ENCODE data around the gene LMNTD1.

The LMNTD1 gene

DNA sequence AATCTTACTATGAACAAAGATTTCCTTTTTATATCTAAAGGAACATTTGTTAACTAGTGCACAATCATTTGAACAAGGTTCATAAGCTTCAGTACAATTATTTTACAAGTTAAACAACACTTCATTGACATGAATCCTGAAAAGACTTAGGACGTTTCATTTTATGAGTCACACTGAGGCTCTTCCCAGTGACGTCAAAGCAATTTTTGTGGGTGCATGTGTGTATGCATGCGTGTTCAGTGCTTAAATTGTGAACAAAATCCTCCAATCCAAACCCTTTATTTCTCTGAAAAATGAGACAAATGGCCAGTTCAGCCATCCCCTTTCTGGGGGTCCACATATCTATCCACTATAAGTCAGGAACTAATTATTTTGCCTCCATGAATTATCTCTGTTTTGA, 2.9 kb downstream of the LMNTD1 start:
- DNase-seq (ENCODE audit: low spot score), result no peak

- DNase-seq (ENCODE audit: low spot score), result no peak
Observed at GRCh38 chr12:25549120-25549519, 4.0 kb downstream of the LMNTD1 start.

GRCh38 chr12:25546318-25546717, 6.8 kb downstream of the LMNTD1 start:
- DNase-seq (ENCODE audit: low spot score), result no peak

DNA sequence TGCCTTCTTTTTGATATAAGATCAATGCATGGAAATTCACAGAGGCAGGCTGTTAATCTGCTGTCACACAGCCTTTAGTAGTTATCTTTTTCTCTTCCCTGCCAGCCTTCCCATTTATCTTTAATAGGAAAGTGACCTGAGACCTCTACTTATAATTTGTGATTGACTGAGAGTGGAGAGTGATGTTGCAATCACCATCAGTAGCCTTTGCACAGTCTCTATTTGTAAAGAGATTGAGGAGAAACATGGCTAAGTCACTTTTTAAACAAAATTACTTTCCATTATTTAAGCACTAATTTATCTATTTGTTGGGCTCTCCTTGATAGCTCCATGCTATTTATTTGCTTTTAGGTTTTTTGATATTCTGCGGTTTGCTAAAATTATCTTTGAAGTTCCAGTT, 19.9 kb downstream of the LMNTD1 start:
- no peak for DNase-seq (ENCODE audit: low spot score)

- DNase-seq (ENCODE audit: low spot score), result no peak
Observed at GRCh38 chr12:25531502-25532052, 21.5 kb downstream of the LMNTD1 start.

DNA sequence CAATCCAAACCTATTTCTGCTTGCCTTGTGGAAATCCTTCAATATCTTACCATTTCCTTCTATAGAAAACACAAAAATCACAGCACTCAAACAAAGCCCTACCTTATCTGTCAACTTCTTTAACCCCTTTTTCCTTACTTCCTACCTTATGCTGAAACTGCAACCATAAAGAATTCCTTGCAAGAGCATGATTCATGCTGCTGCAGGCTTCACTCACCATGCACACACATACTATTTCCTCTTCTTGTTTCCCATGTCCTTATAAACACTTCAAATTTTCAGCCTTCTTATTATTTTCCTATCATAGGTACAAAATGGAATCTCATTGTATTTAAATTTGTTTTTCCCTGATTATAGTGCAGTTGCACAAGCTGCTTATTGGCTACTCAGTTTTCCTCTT, 23.3 kb downstream of the LMNTD1 start:
- DNase-seq (ENCODE audit: low spot score), result no peak

DNA sequence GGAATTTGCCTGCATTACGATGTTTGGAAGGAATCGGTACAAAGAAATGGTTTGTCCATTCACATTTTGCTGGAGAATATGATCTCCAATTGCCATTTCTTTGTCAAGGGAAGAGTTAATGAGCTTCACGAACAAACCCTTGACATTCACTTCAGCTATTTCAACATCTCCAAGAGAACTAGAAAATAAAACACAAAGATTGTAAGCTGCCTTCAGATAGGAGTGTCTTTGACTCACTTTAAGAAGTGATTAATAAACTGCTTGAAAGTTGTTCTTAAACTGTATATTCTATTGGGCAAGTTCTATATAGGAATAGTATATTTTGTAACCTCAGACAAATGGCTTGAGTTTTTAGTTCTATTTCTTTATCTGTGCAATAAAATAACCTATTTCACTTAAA, 26.3 kb downstream of the LMNTD1 start:
- no peak for DNase-seq (ENCODE audit: low spot score)

GRCh38 chr12:25524366-25524765, 28.7 kb downstream of the LMNTD1 start:
- no peak for DNase-seq (ENCODE audit: low spot score)

DNA sequence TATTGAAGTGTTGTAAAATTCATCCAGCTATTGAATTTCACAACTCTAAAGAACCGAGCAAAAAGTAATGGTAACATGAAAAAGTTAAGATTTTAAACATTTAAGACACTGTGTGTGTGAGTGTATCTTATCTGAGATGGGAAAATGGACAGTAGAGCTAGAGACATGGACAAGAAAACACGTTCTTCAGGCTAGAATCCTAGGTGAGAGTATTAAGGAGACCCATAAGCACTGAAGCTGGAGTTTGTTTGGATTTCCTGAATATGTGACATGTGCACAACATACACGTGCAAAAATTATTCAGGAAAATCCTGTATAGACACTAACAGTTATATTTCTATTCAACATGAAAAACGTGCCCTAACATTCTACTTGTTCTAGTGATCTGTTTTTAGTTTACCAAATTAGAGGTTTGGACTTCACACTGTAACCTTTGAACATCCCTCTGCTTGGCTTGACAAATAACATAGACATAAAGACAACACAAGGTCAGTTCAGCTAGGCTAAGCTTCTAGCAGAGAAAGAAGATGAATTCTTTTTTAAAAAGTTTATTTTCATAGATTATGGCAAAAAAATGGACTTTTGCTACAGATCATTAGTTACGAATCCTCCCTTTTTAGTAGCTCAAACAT, 31.3 kb downstream of the LMNTD1 start:
- no peak for DNase-seq (ENCODE audit: low spot score)

DNA sequence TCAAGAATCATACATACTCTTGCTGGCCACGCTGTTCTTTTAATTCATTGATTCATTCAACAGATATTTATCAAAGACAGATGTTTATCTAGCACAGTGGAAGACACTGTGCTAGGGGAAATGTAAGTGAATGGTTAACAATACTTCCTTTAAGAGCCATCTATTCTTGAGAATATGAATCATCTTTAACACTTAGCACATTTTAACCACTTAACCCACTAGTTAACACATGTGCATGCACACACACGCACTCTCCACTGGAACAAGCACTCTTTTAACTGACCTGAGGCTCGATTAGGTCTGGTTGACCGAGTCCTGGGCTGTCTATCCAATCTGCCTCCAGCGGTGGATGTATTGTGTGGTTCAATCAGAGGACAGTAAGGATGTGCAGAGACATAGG, 34.6 kb downstream of the LMNTD1 start:
- DNase-seq (ENCODE audit: low spot score), result no peak

- DNase-seq (ENCODE audit: low spot score), result no peak
Observed at GRCh38 chr12:25504744-25505143, 48.3 kb downstream of the LMNTD1 start.

DNA sequence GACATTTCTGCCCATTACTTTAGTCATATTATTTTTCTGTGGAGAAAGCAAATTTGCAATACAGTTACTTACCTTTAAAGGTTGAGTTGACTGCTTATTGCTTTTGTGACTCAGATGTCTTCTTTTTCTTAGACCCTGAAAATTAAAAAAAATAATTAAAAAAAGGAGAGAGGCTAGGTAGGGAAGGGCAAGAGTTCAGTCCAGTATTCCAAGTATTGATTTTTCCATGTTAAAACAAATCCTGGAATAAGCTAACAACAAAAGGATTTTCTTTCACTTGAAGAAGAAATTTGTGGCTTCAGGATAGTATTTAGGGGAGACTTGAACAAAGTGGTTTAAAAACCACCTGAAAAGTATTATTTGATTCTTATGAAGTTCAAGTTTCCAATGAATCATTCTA, 49.4 kb downstream of the LMNTD1 start:
- DNase-seq (ENCODE audit: low spot score), result no peak

DNA sequence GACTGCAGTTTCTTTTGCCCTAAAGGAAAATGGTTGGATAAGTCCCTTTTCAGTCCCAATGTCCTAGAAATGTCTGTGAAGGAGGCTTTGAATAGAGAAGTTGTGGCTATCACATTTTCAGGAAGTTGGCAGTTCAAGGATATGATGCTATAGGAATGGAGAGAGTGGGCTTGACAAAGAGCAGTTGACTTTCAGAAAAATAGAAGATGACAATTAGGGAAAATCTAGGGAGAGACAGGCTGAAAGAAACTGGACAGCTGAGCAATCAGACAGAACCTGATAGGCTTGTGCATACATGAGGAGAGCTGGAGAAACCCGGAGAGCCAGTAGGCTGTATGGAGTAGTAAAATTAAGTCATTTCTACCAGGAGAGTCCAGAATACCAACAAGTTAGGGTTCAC, 50.5 kb downstream of the LMNTD1 start:
- DNase-seq (ENCODE audit: low spot score), result no peak

DNA sequence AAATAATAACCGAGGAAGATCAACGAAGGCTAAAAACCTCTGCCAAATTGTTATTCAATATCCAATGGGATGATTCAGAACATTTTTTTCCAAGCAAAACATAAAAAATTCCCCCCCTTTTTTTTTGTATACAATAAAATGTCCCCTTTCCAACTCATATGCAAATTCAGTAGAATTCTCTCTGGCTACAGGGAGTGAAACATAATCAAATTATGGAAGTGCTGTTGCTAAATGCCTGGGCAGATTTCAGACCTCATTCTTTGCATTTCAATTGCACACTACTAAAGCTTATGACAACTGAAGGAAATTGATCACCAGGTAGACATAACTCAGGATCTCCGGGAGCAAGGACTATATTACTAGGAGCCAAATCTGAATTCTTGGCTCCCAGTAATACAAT, 51.0 kb downstream of the LMNTD1 start:
- DNase-seq (ENCODE audit: low spot score), result no peak

DNA sequence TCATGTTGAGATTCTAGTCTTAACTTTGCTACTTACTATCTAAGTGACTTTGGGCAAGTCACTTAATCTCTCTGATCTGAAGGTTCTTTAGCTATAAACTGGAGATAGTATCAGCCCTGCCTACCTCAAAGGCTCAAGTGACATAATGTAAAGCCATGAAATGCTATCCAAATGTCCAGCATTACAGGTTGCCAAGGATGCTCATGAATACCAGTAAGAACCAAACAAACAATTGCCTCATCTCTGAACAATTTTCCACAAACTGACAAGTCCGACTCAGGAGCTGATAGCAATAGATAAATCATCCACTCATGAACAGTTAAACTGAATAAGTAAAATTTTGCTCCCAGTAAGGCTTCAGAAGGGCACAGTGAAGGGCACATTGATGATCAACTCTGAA, 51.5 kb downstream of the LMNTD1 start:
- no peak for DNase-seq (ENCODE audit: low spot score)

DNA sequence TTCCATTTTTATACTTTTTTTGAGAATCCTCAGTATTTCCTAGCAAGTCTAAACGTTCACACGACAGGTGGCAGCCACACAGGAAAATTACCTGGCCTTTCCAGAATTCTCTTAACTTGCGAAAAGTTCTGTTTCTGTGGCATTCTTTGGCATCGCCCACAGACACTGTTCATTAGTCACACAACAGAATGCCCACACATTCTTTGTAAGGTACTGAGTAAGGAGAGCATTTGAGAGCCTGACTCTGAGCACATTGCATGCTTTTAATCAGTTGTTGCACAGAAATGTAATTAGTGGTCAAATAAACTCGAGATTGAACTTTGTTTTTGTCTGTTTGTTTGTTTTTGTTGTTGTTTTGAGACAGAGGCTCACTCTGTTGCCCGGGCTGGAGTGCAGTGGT, 52.4 kb downstream of the LMNTD1 start:
- DNase-seq (ENCODE audit: low spot score), result no peak

DNA sequence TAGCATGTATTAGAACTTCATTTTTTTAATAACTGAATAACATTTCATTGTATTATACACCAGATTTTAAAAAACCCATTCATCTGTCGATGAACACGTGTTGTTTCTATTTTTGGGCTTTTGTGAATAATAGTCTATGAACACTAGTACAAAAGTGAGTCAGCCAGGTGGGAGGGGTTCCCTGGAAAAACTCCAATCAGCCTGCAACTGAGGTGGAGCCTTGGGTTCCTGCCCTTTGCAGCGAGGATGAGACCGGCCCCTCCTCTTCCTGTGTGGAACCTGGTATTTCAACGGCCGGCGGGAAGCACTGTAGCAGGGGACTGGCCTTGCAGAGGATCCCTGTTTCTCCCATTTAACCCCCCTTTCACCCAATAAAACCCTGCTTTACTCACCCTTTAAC, 56.1 kb downstream of the LMNTD1 start:
- no peak for DNase-seq (ENCODE audit: low spot score)

DNA sequence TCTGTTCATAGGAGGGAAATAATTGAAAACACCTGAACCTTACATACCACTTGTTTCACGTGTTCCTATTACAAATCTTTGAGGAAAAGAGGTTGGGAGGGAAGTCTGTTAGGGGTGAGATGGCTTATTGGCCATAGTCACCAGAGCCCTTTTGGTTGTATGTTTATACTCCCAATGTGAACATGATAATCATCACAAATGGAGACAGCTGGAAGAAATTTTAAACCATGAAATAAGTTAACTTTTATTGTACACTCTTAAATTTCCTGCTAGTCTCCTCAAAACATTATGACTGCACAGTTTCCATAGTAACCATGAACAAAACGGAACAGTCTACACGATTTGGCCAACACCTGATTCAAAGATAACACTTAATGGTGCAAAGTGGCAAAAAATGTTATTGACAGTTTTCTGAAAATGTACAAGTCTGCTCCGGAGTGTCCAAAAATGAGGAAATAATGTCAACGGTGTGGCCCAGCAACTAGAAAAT, 56.9 kb downstream of the LMNTD1 start:
- no peak for DNase-seq (ENCODE audit: low spot score)

- DNase-seq (ENCODE audit: low spot score), result no peak
Observed at GRCh38 chr12:25495331-25496097, 57.6 kb downstream of the LMNTD1 start.

GRCh38 chr12:25494926-25495325, 58.2 kb downstream of the LMNTD1 start:
- no peak for DNase-seq (ENCODE audit: low spot score)

DNA sequence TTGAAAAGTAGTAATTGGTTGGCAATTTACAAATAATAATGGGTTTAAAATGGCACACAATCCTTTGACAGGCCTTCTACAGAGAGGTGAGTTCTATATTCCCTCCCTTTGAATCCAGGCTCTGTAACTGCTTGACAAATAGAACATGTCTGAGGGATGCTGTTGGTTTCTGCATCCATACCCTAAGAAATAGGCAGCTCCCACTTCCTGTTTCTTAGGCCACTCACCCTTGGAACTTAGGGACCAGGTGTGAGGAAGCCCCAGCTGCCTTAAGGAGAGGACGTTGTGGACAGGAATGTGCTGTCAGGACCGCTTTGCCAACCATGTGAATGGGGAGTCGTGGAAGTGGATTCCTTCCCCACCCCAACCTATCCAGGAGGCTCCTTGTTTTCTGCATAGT, 59.4 kb downstream of the LMNTD1 start:
- DNase-seq (ENCODE audit: low spot score), result no peak

DNA sequence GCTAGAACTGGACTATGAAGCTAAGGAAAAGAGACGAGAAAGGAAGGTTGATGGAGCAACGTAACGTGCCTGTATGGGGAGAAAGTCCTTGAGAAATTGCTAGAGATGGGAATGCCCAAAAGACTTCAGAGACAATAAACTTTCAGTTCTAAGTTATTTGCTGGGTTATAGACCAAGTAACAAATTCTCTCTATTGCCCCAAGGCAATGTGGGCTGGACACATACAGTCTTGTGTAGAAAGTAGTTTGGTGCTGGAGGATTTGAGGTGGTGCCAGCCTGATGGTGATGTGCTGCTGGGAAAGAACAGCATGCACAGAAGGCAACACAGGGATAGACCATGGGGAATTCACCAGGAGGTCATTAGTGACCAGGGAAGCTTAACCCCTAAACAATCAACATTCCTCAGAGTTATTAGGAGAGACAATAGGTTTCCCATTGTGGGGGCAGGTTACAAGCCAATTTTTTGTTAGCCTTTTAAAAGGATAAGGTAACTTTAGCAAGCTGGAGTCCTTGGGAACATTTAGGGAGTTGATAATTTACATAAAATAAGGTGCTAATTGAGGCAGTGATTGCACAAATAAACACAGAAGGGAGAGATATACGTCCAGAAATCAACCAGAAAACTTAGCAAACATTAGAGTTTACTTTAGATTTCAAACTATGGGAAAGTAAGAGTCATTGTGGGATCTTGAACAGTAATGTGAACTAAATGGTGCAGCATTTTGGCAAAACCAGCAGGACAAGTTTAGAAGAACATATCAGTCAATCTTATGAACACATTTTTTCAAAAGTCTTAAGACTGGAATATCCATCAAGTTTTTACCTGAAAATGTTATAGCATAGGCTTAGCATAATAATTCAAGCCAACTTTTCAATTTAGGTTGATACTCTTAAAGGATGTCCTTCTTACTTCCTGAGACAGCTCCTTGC, 61.4 kb downstream of the LMNTD1 start:
- no peak for DNase-seq (ENCODE audit: low spot score)

Data from CD4-positive, alpha-beta T cell treated with Interleukin-2 at 100 ng/mL for 4 hours (primary cell).